ENCODE measurements around the gene F2R. TPM values are rescaled to one million over a fixed set of nuclear protein-coding genes. Genes with fewer than 3 reads are reported as not detected.

The F2R gene
- total RNA-seq, 2 experiments from 2014 or later, result 2.5 to 3.5 TPM

DNA sequence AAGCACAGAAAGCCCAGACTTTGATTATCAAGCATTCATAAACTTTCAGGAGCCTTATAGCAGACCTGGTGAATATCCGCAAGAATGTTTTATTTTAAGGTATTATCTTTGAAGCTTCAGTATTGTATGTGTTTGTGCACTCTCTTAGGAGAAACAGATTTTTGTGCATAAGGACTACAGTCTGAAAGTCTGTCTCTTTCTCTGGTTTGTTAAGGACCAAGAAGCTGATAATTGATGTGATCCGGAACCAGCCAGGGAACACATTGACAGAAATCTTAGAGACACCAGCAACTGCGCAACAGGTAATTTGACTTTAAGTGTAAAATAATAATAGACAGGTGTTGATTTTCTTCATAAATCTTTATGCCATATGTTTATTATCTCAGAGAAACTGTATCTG, 22.8 kb upstream of the F2R start:
- ChIA-PET CTCF (interaction anchor here (1.1 to 5.0 kb wide), 3 partner anchors 26 to 86 kb away, joined by 3 to 36 read pairs (median 3); no protein-coding TSS in a partner anchor), POLR2A (interaction anchor here (0.8 to 1.2 kb wide), 2 partner anchors 12 to 54 kb away, joined by 3 read pairs; no protein-coding TSS in a partner anchor)
- Mint-ChIP-seq H3K9me3 (no peaks in the 10 kb centered on the region), H3K4me1 (ENCODE audit: low read depth) (peaks cover 16% of the 10 kb centered on the region), H3K36me3 (ENCODE audit: low read depth) (peaks cover 19% of the 10 kb centered on the region), H3K4me3 (no peak overlapping the region), H3K27ac (no peak overlapping the region), H3K27me3 (no peaks in the 10 kb centered on the region)
- no peak for DNase-seq
- intact Hi-C loops (cut with micrococcal nuclease), result no loop called here
- no peak for ATAC-seq
- TF ChIP-seq, protein P1, sequence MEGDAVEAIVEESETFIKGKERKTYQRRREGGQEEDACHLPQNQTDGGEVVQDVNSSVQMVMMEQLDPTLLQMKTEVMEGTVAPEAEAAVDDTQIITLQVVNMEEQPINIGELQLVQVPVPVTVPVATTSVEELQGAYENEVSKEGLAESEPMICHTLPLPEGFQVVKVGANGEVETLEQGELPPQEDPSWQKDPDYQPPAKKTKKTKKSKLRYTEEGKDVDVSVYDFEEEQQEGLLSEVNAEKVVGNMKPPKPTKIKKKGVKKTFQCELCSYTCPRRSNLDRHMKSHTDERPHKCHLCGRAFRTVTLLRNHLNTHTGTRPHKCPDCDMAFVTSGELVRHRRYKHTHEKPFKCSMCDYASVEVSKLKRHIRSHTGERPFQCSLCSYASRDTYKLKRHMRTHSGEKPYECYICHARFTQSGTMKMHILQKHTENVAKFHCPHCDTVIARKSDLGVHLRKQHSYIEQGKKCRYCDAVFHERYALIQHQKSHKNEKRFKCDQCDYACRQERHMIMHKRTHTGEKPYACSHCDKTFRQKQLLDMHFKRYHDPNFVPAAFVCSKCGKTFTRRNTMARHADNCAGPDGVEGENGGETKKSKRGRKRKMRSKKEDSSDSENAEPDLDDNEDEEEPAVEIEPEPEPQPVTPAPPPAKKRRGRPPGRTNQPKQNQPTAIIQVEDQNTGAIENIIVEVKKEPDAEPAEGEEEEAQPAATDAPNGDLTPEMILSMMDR (IDR thresholded peaks at IDR 0.05), result no peak

DNA sequence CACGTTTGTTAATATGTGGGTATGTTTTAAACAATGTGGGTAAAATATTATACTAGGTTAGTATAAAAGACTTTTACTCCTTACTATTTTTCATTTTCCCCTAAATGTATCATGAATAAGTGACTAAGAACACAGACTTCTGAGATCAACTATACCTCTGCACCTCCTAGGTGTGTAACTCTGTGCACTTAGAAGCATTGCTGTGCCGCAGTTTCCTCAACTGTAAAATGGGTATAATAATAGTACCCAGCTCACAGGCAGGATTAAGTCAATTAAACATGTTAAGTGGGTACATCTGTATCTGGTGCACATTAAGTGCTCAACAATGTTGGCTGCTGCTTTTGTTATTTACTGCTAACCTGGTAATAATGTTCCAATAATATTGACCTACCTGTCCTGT, 21.6 kb upstream of the F2R start:
- no peaks in the 10 kb centered on the region for H3K27me3 Mint-ChIP-seq
- intact Hi-C loops (cut with micrococcal nuclease), result no loop called here
- H3K4me3 Mint-ChIP-seq, result no peak overlapping the region
- POLR2A ChIA-PET, result interaction anchor here (0.6 kb wide), 1 partner anchor 19 kb away, joined by 3 read pairs; no protein-coding TSS in a partner anchor
- H3K4me1 Mint-ChIP-seq (ENCODE audit: low read depth), result peaks cover 16% of the 10 kb centered on the region
- no peak for DNase-seq
- H3K27ac Mint-ChIP-seq, result no peak overlapping the region
- no peaks in the 10 kb centered on the region for H3K9me3 Mint-ChIP-seq
- TF ChIP-seq, protein P1 (IDR thresholded peaks at IDR 0.05), result no peak
- CTCF ChIA-PET, result no interaction called here
- peaks cover 22% of the 10 kb centered on the region for H3K36me3 Mint-ChIP-seq (ENCODE audit: low read depth)
- no peak for ATAC-seq

DNA sequence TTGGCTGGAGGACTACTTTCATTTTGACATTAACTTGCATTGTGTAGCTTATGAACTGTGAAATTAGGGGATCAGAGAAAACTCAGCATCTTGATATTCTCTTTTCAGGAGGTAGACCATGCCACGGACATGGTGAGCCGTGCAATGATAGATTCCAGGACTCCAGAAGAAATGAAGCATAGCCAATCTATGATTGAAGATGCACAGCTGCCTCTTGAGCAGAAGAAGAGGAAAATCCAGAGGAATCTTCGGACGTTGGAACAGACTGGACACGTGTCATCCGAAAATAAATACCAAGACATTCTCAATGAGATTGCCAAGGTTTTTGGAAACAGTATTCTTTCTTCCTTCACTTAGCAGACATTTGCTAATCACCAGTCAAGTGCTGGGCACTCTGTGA, 20.6 kb upstream of the F2R start:
- CTCF ChIA-PET, result interaction anchor here (0.9 to 1.1 kb wide), 2 partner anchors 10 to 79 kb away, joined by 4 to 5 read pairs; no protein-coding TSS in a partner anchor
- no peak for ATAC-seq
- TF ChIP-seq, protein P1 (IDR thresholded peaks at IDR 0.05), result no peak
- H3K27me3 Mint-ChIP-seq, result no peaks in the 10 kb centered on the region
- H3K4me1 Mint-ChIP-seq (ENCODE audit: low read depth), result peaks cover 14% of the 10 kb centered on the region
- POLR2A ChIA-PET, result no interaction called here
- DNase-seq, result no peak
- peaks cover 18% of the 10 kb centered on the region for H3K36me3 Mint-ChIP-seq (ENCODE audit: low read depth)
- H3K4me3 Mint-ChIP-seq, result no peak overlapping the region
- no peaks in the 10 kb centered on the region for H3K9me3 Mint-ChIP-seq
- no peak overlapping the region for H3K27ac Mint-ChIP-seq
- intact Hi-C loops (cut with micrococcal nuclease), result no loop called here

DNA sequence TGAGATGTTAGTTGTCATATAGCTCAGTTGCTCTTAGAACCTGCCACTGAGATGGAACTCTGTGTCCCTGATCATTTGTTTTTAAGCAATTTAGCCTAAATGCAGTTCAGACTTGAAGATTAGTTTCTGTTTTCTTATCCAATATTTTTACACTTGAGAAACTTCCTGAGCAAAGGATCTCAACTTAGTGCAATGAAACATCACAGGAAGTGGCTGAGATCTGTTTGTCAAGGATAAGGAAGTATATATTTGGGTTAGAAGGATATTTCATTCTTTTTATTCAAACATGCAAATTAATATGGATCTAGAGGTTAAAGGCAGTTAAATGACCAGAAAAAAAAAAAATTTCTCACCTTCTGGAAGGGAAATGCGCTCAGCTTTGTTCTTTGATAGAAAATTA, 19.7 kb upstream of the F2R start:
- H3K9me3 Mint-ChIP-seq, result no peaks in the 10 kb centered on the region
- ChIA-PET CTCF (no interaction called here), POLR2A (no interaction called here)
- no peaks in the 10 kb centered on the region for H3K27me3 Mint-ChIP-seq
- peaks cover 8% of the 10 kb centered on the region for H3K4me1 Mint-ChIP-seq (ENCODE audit: low read depth)
- H3K36me3 Mint-ChIP-seq (ENCODE audit: low read depth), result peaks cover 17% of the 10 kb centered on the region
- no peak for DNase-seq
- TF ChIP-seq, protein P1 (IDR thresholded peaks at IDR 0.05), result no peak
- intact Hi-C loops (cut with micrococcal nuclease), result no loop called here
- ATAC-seq, result no peak
- H3K27ac Mint-ChIP-seq, result no peak overlapping the region
- no peak overlapping the region for H3K4me3 Mint-ChIP-seq

DNA sequence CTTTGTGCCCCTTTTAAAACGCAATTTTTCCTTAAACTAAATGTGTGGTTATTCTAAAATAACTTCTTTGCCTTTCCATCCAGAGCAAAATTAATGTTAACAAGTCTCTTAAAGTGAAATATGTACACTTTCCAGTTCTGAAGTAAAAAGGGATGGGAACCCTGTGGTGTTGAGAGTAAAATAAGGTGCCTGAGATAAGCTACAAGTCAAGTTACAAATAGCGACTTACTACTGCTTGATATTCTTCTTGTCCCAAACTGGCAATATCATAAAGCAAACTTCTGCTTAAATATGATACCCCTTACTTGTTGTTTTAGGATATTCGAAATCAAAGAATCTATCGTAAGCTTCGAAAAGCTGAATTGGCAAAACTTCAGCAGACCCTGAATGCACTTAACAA, 18.3 kb upstream of the F2R start:
- ATAC-seq (no peak), DNase-seq (no peak)
- no peaks in the 10 kb centered on the region for H3K4me1 Mint-ChIP-seq (ENCODE audit: low read depth)
- ChIA-PET POLR2A (no interaction called here), CTCF (interaction anchor here (1.1 kb wide), 1 partner anchor 77 kb away, joined by 3 read pairs; no protein-coding TSS in a partner anchor)
- H3K36me3 Mint-ChIP-seq (ENCODE audit: low read depth), result peaks cover 24% of the 10 kb centered on the region
- intact Hi-C loops (cut with micrococcal nuclease), result no loop called here
- no peaks in the 10 kb centered on the region for H3K27me3 Mint-ChIP-seq
- TF ChIP-seq, protein P1 (IDR thresholded peaks at IDR 0.05), result no peak
- no peak overlapping the region for H3K27ac Mint-ChIP-seq
- H3K4me3 Mint-ChIP-seq, result no peak overlapping the region
- H3K9me3 Mint-ChIP-seq, result no peaks in the 10 kb centered on the region
